HUES6 (cell line): Measurements from ENCODE around the gene PRCD.

ENCODE experiments used
- H3K27ac ChIP-seq: 2 replicates; pipeline ENCODE4 v1.7.0; 2013; ENCODE audit warnings: low read depth, mild to moderate bottlenecking, low read length, inconsistent platforms
- H3K27me3 ChIP-seq: 2 replicates; pipeline ENCODE4 v1.6.1; 2013; ENCODE audit warnings: low read length; ENCODE audit not compliant: control insufficient read depth, insufficient read depth
- H3K36me3 ChIP-seq: 2 replicates; pipeline ENCODE4 v1.6.1; 2013; ENCODE audit warnings: low read length; ENCODE audit not compliant: control insufficient read depth, insufficient read depth
- H3K4me1 ChIP-seq: 2 replicates; pipeline ENCODE4 v1.6.1; 2013; ENCODE audit warnings: low read length; ENCODE audit not compliant: control insufficient read depth, insufficient read depth
- H3K4me3 ChIP-seq: 2 replicates; pipeline ENCODE4 v1.5.1; 2013; ENCODE audit warnings: low read depth, low read length
- H3K9ac ChIP-seq: one replicate; pipeline ENCODE4 v1.6.1; 2013; ENCODE audit warnings: mild to moderate bottlenecking, low read length
- H3K9me3 ChIP-seq: 2 replicates; pipeline ENCODE4 v1.6.1; 2013; ENCODE audit warnings: low read depth, low read length; ENCODE audit not compliant: control insufficient read depth, insufficient read depth

Gene PRCD

DNA sequence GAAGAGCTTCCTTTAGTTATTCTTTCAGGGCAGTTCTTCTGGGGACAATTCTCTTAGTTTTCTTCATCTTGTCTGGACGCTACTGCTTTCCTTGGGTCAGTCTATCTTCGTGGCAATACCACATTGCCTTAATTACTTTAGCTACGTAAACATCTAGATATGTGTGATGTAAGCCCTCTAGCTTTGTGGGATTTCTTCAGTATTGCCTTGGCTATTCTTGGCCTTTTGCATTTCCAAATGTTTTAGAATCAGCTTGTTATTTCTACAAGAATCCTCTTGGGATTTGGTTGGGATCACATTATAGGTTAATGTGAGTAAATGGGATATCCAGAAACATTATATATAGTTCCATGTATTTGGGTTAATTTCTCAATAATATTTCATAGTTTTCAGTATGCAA, 54.8 kb downstream of the PRCD start:
- Histone ChIP-seq H3K27me3 (no peaks in the 10 kb centered on the region), H3K27ac (no peak overlapping the region), H3K36me3 (no peaks in the 10 kb centered on the region), H3K4me1 (no peaks in the 10 kb centered on the region), H3K9ac (no peak overlapping the region), H3K4me3 (no peak overlapping the region), H3K9me3 (no peaks in the 10 kb centered on the region)
